GM18861 (cell line): ENCODE data around the gene CD177.
"Not testable (repeated sequence)": the region's sequence is repeated elsewhere in the genome, so short reads cannot be mapped to it uniquely, and the experiment has no call there.

Experiments used
- ATAC-seq: cut with Tn5 transposase; IDR thresholded peaks from one replicate; pipeline ENCODE4 v1.9.1; 2021; ENCODE audit not compliant: unreplicated experiment

CD177 gene

DNA sequence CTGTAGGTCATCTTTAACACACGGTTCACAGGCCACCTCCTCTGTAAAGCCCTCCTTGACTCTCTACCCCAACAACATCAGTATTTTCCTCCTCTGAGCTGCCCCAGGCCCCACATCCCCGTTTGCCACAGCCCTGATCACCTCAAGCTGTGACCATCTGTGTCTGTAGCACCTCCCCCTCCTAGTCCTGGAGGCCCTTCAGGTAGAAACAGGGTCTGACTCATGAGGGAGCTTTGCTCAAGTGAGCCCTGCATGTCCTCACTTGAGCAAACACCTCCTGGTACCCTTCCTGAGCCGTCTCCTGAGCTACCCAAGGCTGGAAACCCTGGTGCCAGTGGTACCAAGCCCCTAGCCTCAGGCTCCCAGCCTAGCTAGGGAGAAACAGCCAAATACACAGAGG lies 24.1 kb downstream of the CD177 start:
- ATAC-seq, result not testable (repeated sequence)

- ATAC-seq, result no peak
These were observed 26.5 kb downstream of the CD177 start for GRCh38 chr19:43380008-43380407.

DNA sequence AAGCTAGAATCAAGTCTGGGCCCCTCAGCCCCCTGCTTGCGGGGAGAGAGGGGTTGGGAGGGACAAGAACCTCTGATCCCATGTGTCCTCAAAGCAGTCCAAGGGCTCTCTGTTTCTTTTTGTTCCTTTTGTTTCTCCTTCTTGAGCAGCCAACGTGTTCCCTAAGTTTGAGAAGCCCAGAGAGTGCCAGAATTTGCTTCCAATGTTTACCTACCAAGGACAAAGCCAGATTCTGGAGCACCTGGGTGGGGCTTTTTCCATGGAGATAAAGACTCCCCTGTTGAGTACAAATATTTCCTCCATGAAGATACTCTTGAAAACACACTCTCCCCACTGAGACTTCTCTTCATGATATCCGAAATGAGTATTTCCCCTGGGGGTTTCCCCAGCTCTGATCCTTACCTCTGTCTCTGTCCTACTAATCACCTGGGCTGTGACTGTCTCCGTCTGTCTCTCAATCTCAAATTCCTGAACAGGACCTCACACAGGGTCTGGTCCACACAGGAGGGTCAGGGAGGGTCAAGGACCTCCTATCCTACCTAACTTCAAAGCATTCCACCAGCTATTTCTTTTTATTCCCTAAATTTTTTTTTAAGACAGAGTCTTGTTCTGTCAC lies 27.4 kb downstream of the CD177 start:
- ATAC-seq, result no peak

GRCh38 chr19:43382586-43383216 lies 29.2 kb downstream of the CD177 start:
- ATAC-seq, result not testable (repeated sequence)

- not testable (repeated sequence) for ATAC-seq
These were observed 29.8 kb downstream of the CD177 start for GRCh38 chr19:43383254-43383653.

- ATAC-seq, result not testable (repeated sequence)
These were observed 30.3 kb downstream of the CD177 start for GRCh38 chr19:43383759-43384158.

DNA sequence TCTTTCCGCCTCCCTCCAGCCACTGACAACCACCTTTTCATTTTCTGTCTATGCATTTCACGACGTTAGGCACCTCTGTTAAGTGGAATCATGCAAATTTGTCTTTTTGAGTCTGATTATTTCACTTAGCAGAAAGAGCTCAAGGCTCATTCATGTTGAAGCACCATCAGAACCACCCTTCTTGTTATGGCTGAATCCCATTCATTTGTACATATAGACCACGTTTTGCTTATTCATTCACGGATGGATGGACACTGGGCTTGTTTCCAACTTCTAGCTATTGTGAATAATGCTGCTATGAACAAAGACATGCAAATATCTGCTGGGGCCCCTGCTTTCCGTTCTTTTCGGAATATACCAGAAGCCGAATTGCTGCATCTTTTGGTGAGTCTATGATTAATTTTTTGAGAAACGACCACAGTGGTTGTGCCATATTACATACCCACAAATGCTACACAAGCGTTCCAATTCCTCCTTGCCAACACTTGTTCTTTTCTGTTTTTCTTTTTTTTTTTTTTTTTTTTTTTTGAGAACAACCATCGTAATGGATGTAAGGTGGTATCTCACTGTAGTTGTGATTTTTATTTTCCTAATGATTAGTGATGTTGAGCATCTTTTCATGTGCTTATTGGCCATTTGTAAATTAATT lies 37.5 kb downstream of the CD177 start:
- ATAC-seq, result not testable (repeated sequence)

GRCh38 chr19:43391552-43391935 lies 38.1 kb downstream of the CD177 start:
- ATAC-seq, result not testable (repeated sequence)

- ATAC-seq, result not testable (repeated sequence)
These were observed 40.0 kb downstream of the CD177 start for GRCh38 chr19:43393501-43393900.

- ATAC-seq, result no peak
These were observed 42.1 kb downstream of the CD177 start for GRCh38 chr19:43395561-43395960.

GRCh38 chr19:43406297-43406696 lies 52.8 kb downstream of the CD177 start:
- ATAC-seq, result no peak

- ATAC-seq, result no peak
These were observed 54.0 kb downstream of the CD177 start for GRCh38 chr19:43407416-43408005.

DNA sequence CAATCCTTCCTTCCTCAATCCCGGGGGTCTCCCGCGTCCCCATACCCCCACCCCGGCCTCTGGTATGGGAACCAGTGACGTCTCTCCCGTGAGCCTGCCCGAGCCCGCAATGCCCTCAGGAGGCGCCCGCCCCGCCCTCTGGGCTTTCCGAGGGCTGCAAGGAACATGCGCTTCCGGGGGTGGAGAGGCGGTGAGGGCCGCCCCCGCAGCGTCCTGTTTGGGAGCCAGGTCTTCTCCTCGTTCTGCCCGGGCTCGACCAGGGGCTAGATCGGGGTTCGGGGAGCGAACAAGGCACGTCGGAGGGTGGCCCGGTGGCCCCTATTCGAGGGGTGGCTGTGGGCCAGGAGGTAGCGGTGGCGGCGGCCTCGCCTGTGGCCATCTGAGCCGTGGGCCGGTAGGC lies 54.6 kb downstream of the CD177 start:
- ATAC-seq, result no peak

- no peak for ATAC-seq
These were observed 55.9 kb downstream of the CD177 start for GRCh38 chr19:43409415-43409814.

GRCh38 chr19:43412441-43412840 lies 59.0 kb downstream of the CD177 start:
- no peak for ATAC-seq
